Mucosa of rectum (tissue), 2 donors: ENCODE measurements around the gene PMS2.
A peak's percentile ranks its signal among the peaks of the same experiment; 100 is the strongest.
"Not testable (repeated sequence)": the region's sequence is repeated elsewhere in the genome, so short reads cannot be mapped to it uniquely, and the experiment has no call there.

Experiments used
- H3K27ac ChIP-seq, 2 donors: one replicate each; pipeline ENCODE4 v1.7.0; 2013; ENCODE audit warnings: inconsistent platforms in 2 of 2, low read depth in 2 of 2, low read length in 2 of 2
- H3K27me3 ChIP-seq, 2 donors: one replicate each; pipeline ENCODE4 v1.7.0; 2013; ENCODE audit warnings: low read length in 2 of 2; ENCODE audit not compliant: control insufficient read depth in 2 of 2, insufficient read depth in 2 of 2
- H3K36me3 ChIP-seq, 2 donors: one replicate each; pipeline ENCODE4 v1.7.0; 2013; ENCODE audit warnings: low read length in 2 of 2; ENCODE audit not compliant: control insufficient read depth in 2 of 2, insufficient read depth in 2 of 2
- H3K4me1 ChIP-seq, 2 donors: one replicate each; pipeline ENCODE4 v1.7.0; 2013; ENCODE audit warnings: low read length in 2 of 2, mild to moderate bottlenecking in 1 of 2; ENCODE audit not compliant: control insufficient read depth in 2 of 2, insufficient read depth in 2 of 2
- H3K4me3 ChIP-seq, 2 donors: one replicate each; pipeline ENCODE4 v1.7.0; 2013; ENCODE audit warnings: low read length in 2 of 2
- H3K9ac ChIP-seq, 2 donors: one replicate each; pipeline ENCODE4 v1.7.0; 2013; ENCODE audit warnings: low read length in 2 of 2, low read depth in 1 of 2, mild to moderate bottlenecking in 1 of 2
- H3K9me3 ChIP-seq, 2 donors: one replicate each; pipeline ENCODE4 v1.7.0; 2013; ENCODE audit warnings: low read length in 2 of 2; ENCODE audit not compliant: control insufficient read depth in 2 of 2
- donor health status: healthy.
- donor health status: Normal muscosa, but diverticular disease.

The PMS2 gene, protein sequence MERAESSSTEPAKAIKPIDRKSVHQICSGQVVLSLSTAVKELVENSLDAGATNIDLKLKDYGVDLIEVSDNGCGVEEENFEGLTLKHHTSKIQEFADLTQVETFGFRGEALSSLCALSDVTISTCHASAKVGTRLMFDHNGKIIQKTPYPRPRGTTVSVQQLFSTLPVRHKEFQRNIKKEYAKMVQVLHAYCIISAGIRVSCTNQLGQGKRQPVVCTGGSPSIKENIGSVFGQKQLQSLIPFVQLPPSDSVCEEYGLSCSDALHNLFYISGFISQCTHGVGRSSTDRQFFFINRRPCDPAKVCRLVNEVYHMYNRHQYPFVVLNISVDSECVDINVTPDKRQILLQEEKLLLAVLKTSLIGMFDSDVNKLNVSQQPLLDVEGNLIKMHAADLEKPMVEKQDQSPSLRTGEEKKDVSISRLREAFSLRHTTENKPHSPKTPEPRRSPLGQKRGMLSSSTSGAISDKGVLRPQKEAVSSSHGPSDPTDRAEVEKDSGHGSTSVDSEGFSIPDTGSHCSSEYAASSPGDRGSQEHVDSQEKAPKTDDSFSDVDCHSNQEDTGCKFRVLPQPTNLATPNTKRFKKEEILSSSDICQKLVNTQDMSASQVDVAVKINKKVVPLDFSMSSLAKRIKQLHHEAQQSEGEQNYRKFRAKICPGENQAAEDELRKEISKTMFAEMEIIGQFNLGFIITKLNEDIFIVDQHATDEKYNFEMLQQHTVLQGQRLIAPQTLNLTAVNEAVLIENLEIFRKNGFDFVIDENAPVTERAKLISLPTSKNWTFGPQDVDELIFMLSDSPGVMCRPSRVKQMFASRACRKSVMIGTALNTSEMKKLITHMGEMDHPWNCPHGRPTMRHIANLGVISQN

DNA sequence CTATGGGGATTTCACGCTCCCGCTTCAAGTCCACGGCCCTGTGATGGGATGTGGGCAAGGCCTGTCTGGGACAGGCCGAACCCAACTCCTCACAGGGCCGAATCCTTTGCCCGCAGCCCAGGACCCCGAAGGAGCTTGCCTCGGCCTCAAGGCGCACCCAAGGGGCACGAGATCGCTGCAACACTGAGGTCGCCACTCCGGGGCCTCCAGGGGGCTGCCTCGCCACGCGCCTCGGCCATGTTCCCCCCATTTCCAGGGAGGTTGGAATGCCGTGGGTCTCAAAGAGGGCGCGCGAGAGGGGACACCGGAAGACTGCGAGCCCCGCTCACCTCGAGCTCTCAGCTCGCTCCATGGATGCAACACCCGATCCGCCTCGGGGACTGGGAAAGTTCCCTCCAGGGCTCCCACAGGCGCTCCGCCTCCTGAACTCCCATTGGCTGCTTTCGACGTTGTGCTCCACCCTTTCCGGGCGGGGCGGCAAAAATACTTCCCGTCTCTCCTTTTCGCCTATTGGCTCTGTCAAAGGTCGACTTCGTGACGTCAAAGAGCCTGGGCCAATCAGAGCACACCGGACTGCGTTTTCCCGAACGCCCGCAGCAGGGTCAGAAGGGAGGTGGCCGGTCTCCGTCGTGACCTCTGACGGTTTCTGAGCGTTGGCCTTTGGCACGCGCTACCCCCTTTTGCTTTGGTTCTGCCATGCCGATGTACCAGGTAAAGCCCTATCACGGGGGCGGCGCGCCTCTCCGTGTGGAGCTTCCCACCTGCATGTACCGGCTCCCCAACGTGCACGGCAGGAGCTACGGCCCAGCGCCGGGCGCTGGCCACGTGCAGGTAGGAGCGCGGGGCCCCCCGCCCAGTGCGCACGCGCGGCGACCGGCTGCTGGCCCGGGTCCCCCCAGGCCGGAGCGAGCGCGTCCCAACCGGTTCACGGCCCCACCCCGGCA is at the start of gene PMS2, which contains the start of gene AIMP2:
TSS of gene PMS2 (minus strand) at position 382 of the 944 bp plus-strand sequence. CDS start at position 352, 30 bp downstream.
TSS of gene AIMP2 (plus strand) at position 605 of the 944 bp plus-strand sequence. CDS start at position 697, 92 bp downstream.
- Histone ChIP-seq H3K27ac (peak within 1 kb of the TSS; percentile 88 to 96), H3K4me1 (peaks cover 8 to 24% of the 10 kb centered on the region in 2 donors), H3K4me3 (peak within 1 kb of the TSS; percentile 85 to 86), H3K36me3 (no peaks in the 10 kb centered on the region), H3K27me3 (no peaks in the 10 kb centered on the region), H3K9me3 (no peaks in the 10 kb centered on the region), H3K9ac (peak within 1 kb of the TSS; percentile 79 to 84)

DNA sequence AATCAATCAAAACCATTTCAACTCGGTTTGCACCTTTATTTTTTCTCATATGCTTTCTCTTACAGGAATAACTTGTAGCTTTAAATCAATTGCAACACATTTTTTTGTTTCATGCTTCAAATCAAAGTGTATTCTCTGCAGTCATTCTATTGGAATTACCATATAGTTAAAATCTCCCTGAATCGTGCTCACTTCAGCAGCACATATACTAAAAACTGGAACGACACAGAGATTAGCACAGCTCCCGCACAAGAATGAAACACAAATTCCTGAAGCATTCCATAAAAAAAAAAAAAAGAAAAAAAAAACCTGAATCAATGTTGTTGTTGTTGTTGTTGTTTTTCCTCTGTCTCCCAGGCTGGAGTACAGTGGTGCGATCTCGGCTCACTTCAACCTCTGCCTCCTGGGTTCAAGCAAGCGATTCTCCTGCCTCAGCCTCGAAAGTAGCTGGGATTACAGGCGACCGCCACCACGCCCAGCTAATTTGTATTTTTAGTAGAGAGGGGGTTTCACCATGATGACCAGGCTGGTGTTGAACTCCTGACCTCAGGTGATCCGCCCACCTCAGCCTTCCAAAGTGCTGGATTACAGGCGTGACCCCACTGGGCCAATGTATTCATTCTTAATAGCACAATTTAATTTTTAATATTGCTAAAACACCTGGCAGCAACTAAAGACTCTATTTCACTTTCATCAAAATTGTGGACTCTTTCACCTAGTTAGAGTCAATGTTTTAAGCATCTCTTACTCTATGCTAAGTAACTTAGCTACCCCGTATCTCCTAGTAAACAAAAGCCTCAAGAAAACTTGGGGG is 48.7 kb upstream of the PMS2 start:
- H3K36me3 ChIP-seq = peaks cover 0 to 12% of the 10 kb centered on the region in 2 donors
- no peaks in the 10 kb centered on the region for H3K9me3 ChIP-seq
- peak overlapping the region; percentile 80 to 88 for H3K4me3 ChIP-seq
- peak overlapping the region; percentile 2 to 93 for H3K9ac ChIP-seq
- H3K27ac ChIP-seq = no peak overlapping the region
- H3K27me3 ChIP-seq = no peaks in the 10 kb centered on the region
- H3K4me1 ChIP-seq = peaks cover 4 to 10% of the 10 kb centered on the region in 2 donors

DNA sequence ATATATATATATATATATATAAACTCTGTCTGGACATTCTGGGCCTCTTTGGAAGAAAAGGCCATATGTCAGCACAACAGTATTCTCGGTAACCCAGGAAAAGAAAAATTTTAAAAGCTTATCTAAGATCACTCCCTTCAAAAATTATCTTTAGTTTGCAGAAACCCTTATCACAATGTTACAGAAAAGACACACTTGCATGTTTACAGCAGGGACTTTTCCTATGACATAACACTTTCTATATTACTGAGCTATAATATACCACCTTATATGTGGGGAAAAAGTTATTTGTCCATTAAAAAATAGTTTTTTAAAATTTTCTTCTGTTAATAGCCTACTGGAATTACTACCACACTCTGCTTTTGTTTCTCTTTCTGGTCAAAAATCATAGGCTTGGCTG is 47.8 kb upstream of the PMS2 start:
- Histone ChIP-seq H3K27ac (no peak overlapping the region), H3K4me1 (peaks cover 4 to 10% of the 10 kb centered on the region in 2 donors), H3K4me3 (no peak overlapping the region), H3K27me3 (no peaks in the 10 kb centered on the region), H3K9me3 (no peaks in the 10 kb centered on the region), H3K9ac (no peak overlapping the region), H3K36me3 (peaks cover 0 to 12% of the 10 kb centered on the region in 2 donors)

DNA sequence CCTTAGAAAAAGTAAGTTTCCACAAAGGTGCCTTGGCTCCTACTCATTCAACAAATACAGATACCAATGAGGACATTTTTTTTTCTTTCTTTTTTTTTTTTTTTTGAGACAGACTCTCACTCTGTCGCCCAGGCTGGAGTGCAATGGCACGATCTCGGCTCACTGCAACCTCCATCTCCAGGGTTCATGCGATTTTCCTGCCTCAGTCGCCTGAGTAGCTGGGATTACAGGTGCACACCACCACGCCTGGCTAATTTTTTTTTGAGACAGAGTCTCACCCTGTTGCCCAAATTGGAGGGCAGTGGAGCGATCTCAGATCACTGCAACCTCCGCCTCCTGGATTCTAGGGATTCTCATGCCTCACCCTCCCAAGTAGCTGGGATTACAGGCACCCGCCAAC is 42.3 kb upstream of the PMS2 start:
- H3K4me3 ChIP-seq, H3K4me1 ChIP-seq, H3K9me3 ChIP-seq, H3K9ac ChIP-seq, H3K27me3 ChIP-seq, H3K27ac ChIP-seq: not testable (repeated sequence)
- H3K36me3 ChIP-seq = peaks cover 12 to 44% of the 10 kb centered on the region in 2 donors

DNA sequence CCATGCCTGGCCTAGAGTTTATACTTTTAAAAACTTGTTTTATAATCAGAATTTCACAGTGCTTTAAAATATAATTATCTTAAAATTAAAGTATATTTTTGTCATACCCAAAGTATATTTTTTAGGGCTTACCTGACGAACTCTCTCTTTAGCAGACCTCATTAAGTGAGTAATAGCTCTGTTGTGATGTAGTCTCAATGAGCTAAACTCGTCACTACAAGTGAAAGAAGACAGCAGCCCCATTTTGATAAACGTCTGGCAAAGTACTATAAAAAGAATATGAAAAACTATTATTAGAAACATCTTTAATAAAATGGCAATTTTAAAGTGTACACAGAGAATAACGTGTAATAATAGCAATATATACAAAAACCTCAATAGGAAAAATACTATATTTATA is 40.9 kb upstream of the PMS2 start:
- Histone ChIP-seq H3K9ac (no peak overlapping the region), H3K4me1 (no peaks in the 10 kb centered on the region), H3K27ac (no peak overlapping the region), H3K27me3 (no peaks in the 10 kb centered on the region), H3K36me3 (peaks cover 19 to 56% of the 10 kb centered on the region in 2 donors), H3K9me3 (no peaks in the 10 kb centered on the region), H3K4me3 (no peak overlapping the region)

DNA sequence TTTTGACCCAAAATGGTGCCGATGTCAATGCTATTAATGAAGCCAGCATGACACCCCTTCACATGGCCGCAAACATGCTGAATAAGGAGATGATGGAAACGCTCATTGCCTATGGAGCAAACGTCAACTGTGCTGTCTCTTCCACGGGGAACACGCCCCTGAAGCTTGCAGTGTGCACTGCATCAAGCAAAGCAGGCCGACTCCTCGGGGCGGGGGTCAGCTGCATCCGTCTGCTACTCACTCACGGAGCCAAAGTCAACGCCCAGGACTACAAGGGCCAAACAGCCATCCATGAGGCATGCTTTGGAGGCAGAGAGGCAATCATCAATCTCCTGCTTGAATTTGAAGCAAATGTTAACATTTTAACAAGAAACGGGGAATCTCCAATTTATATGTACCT is 26.8 kb upstream of the PMS2 start:
- Histone ChIP-seq H3K27me3 (no peaks in the 10 kb centered on the region), H3K9me3 (no peaks in the 10 kb centered on the region), H3K4me1 (no peaks in the 10 kb centered on the region), H3K9ac (no peak overlapping the region), H3K4me3 (no peak overlapping the region), H3K27ac (no peak overlapping the region), H3K36me3 (peaks cover 49 to 58% of the 10 kb centered on the region in 2 donors)

DNA sequence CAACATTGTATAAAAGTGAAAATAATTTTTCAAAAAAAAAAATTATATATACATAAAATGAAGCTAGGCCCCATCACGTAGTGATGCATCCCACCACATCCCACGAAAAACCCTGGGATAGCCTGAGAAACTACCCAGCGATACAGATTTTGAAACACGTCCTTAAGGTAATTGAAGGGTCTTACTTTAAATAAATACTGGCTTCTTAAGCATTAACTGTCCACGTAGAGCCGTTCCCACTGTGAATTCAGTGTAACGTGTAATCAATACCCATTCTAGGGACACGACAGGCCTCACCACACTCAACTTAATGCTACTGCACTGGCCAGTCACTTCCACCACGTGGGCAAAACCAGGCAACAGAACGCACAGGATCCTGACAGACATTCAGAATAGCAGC is 26.3 kb upstream of the PMS2 start:
- H3K9me3 ChIP-seq = no peaks in the 10 kb centered on the region
- H3K4me3 ChIP-seq = no peak overlapping the region
- H3K27ac ChIP-seq = no peak overlapping the region
- peaks cover 46 to 56% of the 10 kb centered on the region in 2 donors for H3K36me3 ChIP-seq
- no peaks in the 10 kb centered on the region for H3K27me3 ChIP-seq
- H3K9ac ChIP-seq = no peak overlapping the region
- no peaks in the 10 kb centered on the region for H3K4me1 ChIP-seq

DNA sequence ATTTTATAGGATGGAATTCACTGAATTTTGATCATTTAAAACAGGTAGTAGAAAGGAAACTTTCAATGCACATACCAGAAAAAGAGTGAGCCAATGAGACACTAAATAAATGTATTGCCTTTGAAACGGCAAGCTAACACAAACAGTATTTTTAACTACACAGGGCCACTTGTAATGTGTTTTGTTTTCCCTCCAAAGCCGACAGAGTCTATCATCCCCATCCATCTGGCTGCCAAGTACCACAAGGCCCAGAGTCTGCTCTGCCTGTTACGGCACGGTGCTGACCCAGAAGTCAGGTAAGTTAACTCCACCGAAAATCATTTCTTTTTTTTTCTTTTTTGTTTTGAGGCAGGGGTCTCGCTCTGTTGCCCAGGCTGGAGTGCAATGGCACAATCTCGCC is 23.8 kb upstream of the PMS2 start:
- H3K9ac ChIP-seq = no peak overlapping the region
- H3K36me3 ChIP-seq = peaks cover 37 to 62% of the 10 kb centered on the region in 2 donors
- H3K9me3 ChIP-seq = no peaks in the 10 kb centered on the region
- H3K27me3 ChIP-seq = no peaks in the 10 kb centered on the region
- peaks cover 0 to 14% of the 10 kb centered on the region in 2 donors for H3K4me1 ChIP-seq
- no peak overlapping the region for H3K27ac ChIP-seq
- no peak overlapping the region for H3K4me3 ChIP-seq

DNA sequence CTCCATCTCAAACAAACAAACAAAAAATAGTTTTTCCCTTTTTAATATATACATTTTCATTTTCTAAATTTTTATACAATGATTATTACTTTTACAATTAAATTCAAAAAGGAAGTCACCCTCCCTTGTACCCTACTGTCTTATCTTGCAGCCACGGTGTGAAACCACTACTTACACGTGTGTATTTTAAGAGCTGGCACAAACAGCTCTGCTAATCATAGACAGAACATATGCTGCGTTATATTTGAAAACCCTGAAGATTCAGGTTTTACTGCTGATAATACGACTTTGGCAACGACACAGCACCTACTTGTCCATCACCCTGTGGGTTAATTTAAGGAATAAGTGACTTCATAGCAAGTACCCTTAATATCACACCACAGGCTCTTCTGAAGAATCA is 23.3 kb upstream of the PMS2 start:
- Histone ChIP-seq H3K27me3 (no peaks in the 10 kb centered on the region), H3K9ac (no peak overlapping the region), H3K4me1 (peaks cover under 1 to 16% of the 10 kb centered on the region in 2 donors), H3K36me3 (peaks cover 35 to 62% of the 10 kb centered on the region in 2 donors), H3K27ac (no peak overlapping the region), H3K4me3 (no peak overlapping the region), H3K9me3 (no peaks in the 10 kb centered on the region)
